Measurements from ENCODE around the gene MGAT2.

DNA sequence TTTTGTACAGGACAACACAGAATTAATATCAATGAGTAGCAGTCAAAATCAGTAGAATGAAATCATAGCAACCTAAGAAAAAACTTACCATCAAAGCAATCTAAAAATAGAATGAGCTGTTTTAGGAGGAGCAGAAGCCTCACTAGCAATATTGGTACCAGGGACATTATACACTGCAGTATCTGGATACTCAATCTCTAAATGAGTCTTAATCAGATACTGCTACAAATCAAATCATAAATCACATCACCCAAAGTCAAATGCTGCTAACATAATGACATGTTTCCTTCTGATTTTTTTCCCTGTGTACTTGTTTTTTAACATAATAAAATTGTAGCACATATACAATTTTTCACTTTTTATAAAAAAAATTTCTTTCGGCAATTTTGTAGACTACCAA lies 42.5 kb upstream of the MGAT2 start:
- TF ChIP-seq, protein P1, sequence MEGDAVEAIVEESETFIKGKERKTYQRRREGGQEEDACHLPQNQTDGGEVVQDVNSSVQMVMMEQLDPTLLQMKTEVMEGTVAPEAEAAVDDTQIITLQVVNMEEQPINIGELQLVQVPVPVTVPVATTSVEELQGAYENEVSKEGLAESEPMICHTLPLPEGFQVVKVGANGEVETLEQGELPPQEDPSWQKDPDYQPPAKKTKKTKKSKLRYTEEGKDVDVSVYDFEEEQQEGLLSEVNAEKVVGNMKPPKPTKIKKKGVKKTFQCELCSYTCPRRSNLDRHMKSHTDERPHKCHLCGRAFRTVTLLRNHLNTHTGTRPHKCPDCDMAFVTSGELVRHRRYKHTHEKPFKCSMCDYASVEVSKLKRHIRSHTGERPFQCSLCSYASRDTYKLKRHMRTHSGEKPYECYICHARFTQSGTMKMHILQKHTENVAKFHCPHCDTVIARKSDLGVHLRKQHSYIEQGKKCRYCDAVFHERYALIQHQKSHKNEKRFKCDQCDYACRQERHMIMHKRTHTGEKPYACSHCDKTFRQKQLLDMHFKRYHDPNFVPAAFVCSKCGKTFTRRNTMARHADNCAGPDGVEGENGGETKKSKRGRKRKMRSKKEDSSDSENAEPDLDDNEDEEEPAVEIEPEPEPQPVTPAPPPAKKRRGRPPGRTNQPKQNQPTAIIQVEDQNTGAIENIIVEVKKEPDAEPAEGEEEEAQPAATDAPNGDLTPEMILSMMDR (conservative IDR thresholded peaks at IDR 0.05 in 1 of 2, IDR thresholded peaks at IDR 0.05 in 1 of 2; ENCODE audit: extremely low read depth in 1 of 2, insufficient read depth in 1 of 2, low read depth in 1 of 2, low read length in 2 of 2), result no peak
- no peak for TF ChIP-seq EZH2 (IDR thresholded peaks at IDR 0.05; ENCODE audit: borderline replicate concordance, low read length)
